ENCODE data around the gene ABHD15.

ABHD15 gene, protein sequence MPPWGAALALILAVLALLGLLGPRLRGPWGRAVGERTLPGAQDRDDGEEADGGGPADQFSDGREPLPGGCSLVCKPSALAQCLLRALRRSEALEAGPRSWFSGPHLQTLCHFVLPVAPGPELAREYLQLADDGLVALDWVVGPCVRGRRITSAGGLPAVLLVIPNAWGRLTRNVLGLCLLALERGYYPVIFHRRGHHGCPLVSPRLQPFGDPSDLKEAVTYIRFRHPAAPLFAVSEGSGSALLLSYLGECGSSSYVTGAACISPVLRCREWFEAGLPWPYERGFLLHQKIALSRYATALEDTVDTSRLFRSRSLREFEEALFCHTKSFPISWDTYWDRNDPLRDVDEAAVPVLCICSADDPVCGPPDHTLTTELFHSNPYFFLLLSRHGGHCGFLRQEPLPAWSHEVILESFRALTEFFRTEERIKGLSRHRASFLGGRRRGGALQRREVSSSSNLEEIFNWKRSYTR

DNA sequence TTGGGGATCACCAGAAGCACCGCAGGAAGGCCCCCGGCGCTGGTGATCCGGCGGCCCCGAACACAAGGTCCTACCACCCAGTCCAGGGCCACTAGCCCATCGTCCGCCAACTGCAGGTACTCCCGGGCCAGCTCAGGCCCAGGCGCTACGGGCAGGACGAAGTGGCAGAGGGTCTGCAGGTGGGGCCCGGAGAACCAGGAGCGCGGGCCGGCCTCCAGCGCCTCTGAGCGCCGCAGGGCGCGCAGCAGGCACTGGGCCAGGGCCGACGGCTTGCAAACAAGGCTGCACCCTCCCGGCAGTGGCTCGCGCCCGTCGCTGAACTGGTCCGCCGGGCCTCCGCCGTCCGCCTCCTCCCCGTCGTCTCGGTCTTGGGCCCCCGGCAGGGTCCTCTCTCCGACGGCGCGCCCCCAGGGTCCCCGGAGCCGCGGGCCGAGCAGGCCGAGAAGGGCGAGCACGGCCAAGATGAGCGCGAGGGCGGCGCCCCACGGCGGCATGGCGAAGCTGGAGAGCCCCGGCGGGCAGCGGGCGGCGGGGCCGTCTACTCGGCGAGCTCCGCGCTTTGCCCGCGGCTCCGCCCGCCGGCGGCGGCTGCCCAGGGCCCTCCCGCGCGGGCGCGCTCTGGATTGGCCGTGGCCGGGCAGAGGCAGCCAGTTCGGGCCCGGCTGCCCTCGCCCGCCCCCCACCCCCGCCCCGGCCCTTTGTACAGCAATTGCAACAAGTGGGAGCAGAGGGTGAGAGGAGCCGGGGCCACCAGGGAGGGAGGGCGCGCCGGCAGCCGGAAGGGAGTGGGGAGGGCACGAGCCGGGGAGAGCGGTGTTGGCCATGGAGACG lies at the start of gene ABHD15:
Gene ABHD15 (minus strand): TSS at position 565 of the 831 bp plus-strand sequence. CDS start 71 bp downstream, at position 494.
- DNase-seq (ENCODE audit: low read depth), result no peak

DNA sequence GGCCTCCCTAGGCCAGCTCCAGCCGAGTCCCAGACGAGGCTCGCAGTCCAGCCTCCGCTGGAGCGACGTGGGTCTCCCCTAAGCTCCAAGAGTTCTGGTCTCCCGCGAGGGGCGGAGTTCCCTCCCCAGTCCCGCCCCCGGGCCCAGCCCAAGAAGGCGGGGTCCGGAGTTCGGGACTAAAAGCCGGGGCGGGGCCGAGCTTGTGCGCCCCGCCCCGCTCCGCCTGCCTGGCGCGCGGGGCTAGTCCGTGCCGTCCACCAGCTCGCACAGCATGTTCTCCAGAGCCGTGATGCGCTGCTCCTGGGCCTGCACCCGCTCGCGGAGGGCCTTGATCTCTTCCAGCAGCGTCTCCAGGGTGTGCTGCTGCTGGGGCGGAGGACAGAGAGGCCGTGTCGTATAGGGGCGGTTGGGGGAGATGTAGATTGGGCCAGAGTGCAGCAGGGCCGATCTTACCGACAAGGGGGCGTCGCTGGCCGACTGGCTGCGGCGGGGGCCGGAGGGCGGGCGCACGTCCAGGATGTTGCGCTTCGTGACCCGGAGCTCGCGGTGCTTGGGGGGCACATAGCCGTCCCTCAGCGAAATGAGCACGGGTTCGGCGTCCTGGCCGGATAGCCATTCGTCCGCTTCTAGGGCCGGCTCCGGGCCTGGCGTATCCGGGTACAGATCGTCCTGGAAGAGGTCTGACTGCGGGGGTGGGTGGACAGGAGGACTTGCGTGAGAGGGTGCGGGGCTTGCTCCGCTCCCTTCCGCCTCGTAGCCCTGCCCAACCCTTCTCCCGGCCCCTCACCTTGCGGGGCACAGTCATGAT lies 48.9 kb upstream of the ABHD15 start:
- no peak for DNase-seq (ENCODE audit: low read depth)

DNA sequence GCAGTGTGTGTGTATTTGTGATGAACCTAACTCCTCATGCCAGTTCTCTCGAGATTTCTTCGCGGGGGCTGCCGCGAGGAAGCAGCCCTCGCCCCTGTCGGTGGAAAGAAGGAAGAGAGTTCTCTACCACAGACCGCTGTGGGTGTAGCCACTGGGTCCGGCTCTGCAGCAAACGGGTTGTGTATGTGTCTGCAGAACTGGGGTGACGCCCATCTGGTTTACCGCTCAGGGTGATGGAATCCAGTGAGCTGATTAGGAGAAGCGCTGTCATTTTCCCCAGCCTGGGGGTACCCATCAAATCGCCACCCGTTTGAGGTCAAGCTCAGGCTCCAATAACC lies 48.2 kb upstream of the ABHD15 start:
- no peak for DNase-seq (ENCODE audit: low read depth)

DNA sequence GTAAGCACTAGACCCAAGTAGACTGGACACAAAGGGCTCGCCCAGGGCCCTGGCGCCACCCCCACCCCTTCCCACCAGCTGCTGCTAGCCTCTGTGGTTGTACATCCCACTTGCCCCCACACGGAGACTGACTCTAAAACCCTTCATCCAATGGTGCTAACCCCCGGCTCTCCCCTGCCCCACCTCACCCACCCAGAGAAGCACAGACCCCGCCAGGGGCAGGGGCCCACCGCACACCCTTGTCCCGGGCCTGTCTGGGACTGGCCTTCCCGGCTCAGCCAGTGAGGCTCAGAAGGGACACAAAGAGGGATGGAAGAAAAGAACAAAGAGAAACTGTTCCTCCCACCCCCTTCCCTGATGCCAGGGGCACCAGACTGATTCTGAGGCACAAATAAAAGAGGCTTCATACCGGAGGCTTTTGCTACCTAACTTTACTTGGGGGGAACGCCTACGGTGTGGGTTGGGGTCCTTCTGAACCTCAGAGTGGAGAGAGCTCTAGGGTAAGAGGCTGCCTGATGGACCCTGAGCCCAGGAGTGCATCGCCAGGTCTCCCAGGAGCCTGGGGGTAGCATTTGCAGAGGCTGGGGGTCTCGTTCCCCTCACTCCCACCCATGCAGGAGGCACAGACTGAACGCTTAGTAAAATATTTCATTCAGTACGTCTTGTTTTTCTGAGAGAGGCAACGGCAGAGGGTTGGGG lies 47.7 kb upstream of the ABHD15 start:
- no peak for DNase-seq (ENCODE audit: low read depth)

DNA sequence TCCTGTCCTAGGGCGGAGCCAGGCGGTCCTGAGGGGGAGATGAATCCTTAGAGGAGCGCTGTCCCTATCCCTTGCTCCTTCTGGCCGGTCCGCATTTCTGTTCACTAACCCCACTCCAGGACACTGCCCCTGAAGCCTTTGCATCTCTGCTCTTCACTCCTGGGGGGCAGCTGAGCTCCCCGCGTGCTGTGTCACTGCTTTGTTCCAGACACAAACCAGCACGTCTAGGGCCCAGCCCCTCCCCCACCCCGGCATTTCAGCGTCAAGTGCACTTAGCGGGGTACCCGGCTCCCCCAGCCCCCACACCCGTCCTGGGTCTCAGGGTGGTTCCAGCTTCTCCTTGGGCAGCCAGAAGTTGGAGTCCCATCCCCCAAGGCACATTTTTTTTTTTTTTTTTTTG lies 47.0 kb upstream of the ABHD15 start:
- no peak for DNase-seq (ENCODE audit: low read depth)

DNA sequence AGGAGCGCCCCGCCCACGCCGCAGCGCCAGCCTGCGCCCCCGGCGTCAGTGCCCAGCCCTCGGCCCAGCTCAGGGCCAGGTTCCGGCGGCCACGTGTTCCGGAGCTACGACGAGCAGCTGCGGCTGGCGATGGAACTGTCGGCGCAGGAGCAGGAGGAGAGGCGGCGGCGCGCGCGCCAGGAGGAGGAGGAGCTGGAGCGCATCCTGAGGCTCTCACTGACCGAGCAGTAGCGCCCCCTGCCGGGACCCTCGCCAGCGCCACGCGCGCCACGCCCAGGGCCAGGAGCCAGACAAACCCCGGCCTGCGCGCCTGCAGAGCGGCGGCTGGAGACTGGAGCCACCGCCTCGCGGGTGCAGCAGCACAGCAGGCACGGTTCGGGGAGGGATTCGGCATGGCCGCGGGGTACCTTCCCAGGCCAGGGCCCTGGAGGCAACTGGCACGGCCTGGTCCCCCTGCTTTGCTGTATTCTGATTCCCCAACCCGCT lies 46.6 kb upstream of the ABHD15 start:
- DNase-seq (ENCODE audit: low read depth), result no peak

DNA sequence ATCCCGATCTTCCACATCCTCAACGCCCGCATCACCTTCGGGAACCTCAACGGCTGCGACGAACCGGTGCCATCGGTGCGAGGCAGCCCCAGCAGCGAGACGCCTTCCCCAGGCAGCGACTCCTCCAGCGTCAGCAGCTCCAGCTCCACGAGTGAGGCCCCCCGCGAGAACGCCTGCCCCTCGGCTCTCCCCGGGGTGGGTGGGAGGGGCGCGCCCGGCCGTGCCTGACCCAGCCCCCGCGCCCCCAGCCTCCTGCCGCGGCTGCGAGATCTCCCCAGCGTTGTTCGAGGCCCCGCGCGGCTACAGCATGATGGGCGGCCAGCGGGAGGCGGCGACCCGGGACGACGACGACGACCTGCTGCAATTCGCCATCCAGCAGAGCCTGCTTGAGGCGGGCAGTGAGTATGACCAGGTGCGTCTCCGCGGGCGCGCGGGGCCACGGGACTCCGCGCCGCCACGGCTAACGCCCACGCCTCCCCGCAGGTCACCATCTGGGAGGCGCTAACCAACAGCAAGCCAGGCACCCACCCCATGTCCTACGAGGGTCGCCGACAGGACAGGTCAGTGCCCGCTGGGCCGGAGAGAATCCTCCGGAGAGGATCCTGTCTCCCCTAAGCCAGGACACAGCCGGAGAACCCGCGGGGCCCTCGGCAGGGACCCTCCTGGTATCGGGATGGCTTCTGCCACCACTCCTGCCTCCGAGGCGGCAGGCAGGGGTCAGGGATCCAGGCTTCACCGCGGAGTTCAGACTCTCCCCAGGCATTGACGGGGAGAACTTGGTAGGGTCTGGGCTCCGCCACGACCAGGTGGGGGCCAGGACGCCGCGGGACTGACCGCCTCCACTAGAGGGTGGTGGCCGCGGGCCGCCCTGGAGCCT lies 45.8 kb upstream of the ABHD15 start:
- DNase-seq (ENCODE audit: low read depth), result no peak

DNA sequence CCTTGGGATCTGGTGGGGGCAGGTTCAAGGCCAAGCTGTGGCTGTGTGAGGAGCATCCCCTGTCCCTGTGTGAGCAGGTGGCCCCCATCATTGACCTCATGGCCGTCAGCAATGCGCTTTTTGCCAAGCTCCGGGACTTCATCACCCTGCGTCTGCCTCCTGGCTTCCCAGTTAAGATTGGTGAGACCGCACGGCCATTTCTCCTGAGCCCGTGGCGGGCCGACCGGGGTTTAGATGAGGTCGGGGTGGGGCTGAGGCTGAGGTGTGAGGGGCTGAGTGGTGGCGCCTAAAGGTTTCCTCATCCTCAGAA lies 45.2 kb upstream of the ABHD15 start:
- DNase-seq (ENCODE audit: low read depth), result no peak

DNA sequence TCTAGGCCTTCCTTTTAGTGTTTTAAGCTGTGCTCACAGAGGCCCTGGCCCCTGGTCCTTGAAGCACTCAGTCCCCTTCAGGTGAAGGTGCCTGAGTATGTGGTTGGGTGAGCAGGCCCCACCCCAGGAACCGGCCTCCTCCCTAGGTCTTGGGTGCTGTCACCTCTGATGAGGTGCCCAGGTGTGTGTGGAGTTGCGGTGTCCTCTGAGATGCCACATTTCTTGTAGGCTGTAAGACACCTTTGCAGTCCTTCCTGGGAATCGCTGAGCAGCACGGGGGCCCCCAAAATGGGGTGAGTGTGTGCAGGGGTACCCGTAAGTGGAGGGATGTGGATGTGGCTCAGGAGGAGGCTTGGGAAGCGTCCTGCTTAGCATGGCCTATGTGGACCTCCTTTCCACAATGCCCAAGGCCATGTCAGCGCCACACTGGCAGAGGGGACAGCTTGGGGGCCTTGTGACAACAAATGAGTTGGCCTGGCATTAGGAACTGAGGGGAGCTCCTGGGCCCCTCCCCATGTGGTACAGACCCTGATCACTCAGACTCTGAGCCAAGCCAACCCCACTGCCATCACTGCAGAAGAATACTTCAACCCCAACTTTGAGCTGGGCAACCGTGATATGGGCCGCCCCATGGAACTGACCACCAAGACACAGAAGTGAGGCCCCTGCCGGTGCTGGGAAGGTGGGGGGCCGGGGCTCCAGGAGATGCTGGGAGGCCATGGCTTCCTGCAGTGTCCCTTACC lies 44.7 kb upstream of the ABHD15 start:
- DNase-seq (ENCODE audit: low read depth), result no peak

DNA sequence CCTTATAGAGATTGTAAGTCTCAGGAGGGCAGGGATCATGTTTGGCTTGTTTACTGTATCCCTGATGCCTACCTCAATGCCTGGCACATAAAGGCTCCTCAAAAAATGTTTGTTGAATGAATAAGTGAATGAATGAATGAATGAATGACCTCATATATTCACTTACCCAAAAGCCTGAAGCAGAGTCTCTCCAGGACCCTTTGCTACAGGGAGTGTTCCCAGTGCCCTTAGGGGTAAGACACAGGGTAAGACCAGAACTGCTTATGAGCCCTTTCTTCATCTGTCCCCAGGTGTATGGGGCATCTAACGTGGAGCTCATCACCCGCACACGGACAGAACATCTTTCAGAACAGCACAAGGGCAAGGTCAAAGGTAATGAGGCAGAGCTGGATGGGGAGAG lies 43.6 kb upstream of the ABHD15 start:
- no peak for DNase-seq (ENCODE audit: low read depth)

DNA sequence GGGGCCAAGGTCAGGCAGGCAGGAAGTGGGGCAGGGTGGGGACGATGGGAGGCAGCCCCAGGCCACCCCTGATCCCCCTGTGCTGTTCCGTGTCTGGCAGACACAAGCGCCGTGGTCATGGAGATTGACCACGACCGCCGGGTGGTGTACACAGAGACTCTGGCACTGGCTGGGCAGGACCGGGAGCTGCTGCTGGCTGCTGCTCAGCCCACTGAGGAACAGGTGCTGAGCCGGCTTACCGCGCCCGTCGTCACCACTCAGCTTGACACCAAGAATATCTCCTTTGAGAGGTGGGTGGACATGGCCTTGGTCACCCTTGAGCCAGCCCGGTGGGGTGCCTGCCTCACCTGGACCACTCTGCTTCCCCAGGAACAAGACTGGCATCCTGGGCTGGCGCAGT lies 42.1 kb upstream of the ABHD15 start:
- DNase-seq (ENCODE audit: low read depth), result no peak

DNA sequence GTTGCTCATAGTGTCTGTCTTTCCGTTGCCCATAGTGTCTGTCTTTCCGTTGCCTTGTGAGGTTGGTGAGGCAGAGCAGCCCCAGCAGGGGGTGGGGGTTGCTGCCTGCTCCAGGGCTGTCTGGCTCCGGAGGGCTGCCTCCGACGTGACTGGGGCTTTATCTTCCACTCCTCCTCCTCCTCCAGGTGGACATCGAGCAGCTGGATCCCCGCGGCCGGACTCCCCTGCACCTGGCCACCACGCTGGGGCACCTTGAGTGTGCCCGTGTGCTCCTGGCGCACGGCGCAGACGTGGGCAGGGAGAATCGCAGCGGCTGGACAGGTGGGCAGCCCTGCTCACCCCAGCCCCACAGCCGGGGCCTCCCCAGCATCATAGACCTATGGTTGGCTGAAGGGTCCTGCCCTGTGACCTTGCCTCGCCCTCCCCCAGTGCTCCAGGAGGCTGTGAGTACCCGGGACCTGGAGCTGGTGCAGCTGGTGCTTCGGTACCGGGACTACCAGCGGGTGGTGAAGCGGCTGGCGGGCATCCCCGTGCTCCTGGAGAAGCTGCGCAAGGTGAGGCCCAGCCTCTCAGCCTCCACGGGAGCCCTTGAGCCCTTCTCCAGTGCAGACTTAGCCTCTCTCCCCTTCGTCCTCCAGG lies 40.8 kb upstream of the ABHD15 start:
- DNase-seq (ENCODE audit: low read depth), result no peak

DNA sequence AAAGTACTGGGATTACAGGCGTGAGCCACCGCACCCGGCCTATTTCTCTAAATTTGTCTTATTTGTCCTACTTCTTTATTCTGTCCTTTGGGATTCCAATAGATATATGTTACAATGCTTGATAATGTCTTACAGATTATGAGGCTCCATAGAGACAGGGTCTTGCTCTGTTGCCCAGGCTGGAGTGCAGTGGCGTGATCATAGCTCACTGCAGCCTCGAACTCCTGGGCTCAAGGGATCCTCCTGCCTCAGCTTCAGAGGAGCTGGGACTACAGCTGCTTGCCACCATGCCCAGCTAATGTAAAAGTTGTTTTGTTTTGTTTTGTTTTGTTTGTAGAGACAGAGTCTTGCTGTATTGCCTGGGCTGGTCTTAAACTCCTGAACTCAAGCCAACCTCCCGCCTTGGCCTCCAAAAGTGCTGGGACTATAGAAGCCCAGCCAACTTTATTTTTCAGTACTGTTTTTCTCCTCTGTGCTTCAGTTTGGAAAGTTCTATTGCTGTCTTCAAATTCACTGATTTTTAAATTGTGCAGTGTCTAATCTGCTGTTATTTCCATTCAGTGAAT lies 36.4 kb upstream of the ABHD15 start:
- no peak for DNase-seq (ENCODE audit: low read depth)

DNA sequence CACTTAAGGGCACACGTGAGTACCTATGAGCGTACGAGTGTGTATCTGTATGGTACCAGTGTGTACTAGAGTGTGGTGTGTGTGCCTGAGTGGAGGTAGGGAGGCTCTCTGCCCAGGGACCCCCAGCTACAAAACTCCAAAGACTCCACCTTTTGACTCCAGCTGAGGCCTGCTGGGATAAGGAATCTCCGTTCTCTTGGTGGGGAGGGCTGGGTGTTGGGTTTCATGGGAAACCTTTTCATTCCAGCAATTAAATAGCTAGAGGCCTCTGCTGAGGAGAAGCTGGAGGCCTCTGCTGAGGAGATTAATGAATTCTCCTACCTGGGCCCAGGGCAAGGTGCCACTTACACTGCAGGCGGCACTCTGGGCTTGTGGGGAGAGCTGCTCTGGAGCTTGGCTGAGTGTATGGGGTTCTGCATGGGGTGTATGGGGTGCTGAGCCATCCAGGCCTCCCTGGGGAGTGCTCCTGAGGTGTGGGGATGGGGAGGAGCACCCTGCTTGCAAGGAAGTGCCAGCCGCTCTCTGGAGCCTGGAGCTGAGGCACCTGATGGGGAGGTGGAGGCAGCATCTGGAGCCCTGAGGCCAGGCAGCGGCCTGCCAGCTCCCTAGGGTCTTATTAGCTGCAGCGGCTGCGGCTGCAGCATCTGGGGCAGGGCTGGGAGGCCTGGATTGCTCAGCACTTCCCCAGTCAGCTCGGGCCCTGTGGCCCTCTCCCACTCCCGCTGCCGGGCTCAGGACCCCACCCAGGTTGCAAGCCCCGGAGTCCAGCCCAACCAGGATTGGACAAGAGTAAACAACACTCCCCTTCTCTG lies 30.7 kb upstream of the ABHD15 start:
- DNase-seq (ENCODE audit: low read depth), result no peak

DNA sequence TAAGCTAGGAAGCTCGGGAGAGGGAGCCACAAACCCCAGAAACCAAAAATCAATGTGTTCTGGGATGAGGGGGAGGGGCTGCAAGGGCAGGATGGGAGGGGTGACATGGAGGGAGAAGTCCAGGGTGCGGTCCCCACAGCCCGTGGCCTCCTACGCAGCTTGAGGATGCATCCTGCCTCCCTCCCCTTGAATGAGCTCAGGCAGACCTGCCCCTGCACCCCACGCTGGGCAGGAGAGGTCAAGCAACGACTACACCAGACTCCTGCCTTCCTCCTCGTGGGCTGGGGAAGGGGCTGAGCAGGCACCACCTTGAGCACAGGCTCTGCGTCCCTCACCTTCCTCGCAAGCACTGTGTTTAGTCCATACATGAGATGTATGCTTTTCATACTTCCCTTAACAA lies 30.0 kb upstream of the ABHD15 start:
- no peak for DNase-seq (ENCODE audit: low read depth)

DNA sequence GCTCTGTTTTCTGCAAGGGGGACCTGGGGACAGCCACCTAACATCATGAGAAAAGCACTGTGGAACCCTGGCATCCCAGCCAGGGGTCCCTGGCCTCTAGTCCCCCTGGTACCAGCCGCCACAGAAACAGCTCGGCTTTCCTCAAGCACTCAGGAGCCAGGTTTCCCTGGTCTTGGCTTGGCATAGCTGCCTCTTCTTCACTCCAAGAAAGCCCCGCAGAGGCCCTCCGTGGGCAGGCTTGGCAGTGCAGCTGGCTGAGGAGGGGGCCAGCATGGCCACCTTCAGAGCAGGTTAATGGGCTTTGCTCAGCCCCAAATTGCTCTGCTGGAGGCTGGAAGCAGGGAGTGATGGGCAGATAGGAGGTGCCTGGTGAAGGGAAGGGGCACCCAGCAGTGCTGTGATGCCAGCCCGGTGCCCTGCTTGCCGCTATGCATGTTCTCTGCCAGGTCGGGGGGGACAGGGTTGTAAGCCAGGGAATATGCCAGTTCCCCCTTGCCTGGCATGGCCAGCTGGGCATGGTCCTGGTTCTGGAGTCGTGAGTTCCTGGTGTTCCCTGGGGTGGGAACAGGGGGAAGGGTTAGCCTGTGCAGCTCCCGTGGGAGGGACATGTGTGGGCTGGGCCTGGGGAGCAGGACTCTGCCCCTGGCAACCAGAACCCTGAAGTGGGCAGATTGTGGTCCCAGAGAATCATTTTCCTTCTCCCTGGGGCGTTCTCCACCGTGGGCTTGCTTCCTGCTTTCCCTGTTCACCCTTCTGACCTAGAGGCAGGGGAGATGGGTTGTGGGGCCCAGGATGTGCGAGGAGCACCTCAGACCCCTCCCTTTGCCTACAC lies 29.3 kb upstream of the ABHD15 start:
- no peak for DNase-seq (ENCODE audit: low read depth)

DNA sequence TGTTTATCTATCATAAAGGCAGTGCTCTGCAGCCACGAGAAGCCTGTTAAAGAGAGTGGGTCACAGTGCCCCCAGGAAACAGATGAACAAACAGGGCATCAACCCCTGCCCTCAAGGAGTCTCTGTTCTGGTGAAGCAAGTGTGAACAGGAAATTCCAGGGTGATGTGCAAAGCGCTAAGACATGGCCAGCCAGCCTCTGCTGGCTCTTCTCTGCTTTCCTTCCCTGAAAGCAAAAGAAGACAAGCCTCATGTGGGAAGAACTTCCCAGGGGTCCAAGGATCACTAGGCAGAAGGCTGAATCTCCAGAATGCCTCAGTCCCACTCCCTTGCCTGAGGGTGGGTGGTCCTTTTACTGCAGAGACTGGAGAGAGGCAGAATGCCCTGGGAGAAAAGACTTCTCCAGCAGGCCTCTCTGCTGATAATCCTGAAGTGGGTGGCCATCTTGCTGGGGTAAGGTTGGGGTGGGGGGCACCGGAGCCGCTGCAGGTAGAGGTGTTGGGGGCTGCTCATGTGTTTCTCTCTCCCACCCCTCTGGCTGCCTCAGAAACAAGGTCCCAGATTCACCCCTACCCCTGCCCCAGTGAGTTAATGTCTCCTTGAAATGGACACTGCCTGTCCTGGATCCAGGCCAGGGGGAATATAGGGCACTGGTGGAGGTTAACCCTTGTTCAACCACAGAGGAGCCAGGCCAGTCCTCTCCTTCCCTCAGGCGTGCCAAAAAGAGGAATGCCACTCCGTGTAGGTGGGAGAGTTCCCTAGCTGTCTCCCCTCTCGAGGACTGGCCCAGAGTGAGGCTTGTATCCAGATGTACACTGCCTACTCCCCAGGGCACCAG lies 28.5 kb upstream of the ABHD15 start:
- DNase-seq (ENCODE audit: low read depth), result no peak

All from non-pigmented ciliary epithelial cell (primary cell).